ENCODE data around the gene EEA1.
"Not testable (repeated sequence)": the region's sequence is repeated elsewhere in the genome, so short reads cannot be mapped to it uniquely, and the experiment has no call there.

EEA1 gene

DNA sequence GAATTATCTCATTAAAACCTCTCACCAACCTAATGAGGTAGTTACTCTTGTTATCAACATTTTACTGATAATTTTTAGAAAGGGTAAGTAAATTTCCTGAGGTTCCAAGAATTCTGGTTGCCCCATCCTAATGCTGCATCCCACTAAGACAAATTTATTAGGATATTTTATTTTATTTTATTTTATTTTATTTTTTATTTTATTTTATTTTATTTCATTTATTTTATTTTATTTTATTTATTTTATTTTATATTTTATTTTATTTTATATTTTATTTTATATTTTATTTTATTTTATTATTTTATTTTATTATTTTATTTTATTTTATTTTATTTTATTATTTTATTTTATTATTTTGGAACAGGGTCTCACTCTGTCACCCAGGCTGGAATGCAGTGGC lies 179.4 kb downstream of the EEA1 start:
- H3K9me3 ChIP-seq (ENCODE audit: control insufficient read depth, insufficient read depth, low read length); H3K36me3 ChIP-seq (ENCODE audit: control insufficient read depth, insufficient read depth, low read length); H3K4me3 ChIP-seq (ENCODE audit: low read depth, low read length); H3K9ac ChIP-seq (ENCODE audit: low read depth, low read length); H3K27ac ChIP-seq (ENCODE audit: low read depth, low read length); H3K27me3 ChIP-seq (ENCODE audit: control insufficient read depth, insufficient read depth, low read length); H3K4me1 ChIP-seq (ENCODE audit: control insufficient read depth, insufficient read depth, low read length): not testable (repeated sequence)

DNA sequence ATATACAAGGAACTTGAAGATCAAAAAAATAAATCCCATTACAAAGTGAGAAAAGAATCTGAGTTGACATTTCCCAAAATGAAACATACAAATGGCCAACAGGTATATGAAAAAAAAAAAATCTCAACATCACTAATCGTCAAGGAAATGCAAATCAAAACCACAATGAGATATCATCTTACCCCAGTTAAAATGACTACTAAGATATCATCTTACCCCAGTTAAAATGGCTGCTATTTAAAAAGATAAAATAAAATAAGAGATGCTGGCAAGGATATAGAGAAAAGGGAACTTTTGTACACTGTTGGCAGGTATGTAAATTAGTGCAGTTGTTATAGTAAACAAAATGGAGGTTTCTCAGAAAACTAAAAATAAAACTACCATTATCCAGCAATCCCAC lies 181.9 kb downstream of the EEA1 start:
- H3K27ac ChIP-seq (ENCODE audit: low read depth, low read length) = no peak overlapping the region
- no peaks in the 10 kb centered on the region for H3K9me3 ChIP-seq (ENCODE audit: control insufficient read depth, insufficient read depth, low read length)
- no peaks in the 10 kb centered on the region for H3K4me1 ChIP-seq (ENCODE audit: control insufficient read depth, insufficient read depth, low read length)
- no peaks in the 10 kb centered on the region for H3K36me3 ChIP-seq (ENCODE audit: control insufficient read depth, insufficient read depth, low read length)
- H3K4me3 ChIP-seq (ENCODE audit: low read depth, low read length) = no peak overlapping the region
- no peak overlapping the region for H3K9ac ChIP-seq (ENCODE audit: low read depth, low read length)
- H3K27me3 ChIP-seq (ENCODE audit: control insufficient read depth, insufficient read depth, low read length) = no peaks in the 10 kb centered on the region

DNA sequence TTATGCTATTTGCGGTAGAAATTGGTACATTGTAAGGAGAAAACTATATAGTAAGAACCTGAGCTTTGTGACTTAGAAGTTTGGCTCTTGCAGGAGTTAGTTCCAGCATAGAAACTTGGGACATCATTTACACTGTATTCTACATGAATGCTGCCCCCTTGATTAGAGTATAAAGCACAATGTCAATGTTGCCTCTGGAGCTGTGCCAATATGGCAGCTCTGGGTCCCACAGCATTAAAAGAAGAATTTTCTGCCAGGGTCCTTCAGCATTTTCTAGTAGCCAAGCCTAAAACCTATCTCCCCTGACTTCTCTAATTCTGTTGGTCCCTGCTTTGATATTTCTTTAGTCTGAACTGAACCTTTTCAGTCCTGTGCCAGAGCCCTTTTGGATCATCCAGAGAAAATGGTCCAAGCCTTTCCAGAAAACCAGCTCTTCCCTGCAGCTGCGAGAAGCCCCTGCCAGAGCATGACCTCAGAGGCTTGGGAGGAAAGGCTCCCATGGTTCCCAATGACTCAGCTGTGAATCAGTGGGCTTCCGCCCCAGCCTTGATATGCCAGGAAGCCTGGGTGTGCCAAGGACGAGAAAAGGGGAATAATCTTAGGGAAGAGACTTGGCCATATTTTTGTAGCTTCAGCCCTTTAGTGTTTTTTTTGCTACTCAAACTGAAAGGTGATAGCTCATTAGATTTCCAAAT lies 183.1 kb downstream of the EEA1 start:
- Histone ChIP-seq H3K4me3 (ENCODE audit: low read depth, low read length) (no peak overlapping the region), H3K27ac (ENCODE audit: low read depth, low read length) (no peak overlapping the region), H3K36me3 (ENCODE audit: control insufficient read depth, insufficient read depth, low read length) (no peaks in the 10 kb centered on the region), H3K9me3 (ENCODE audit: control insufficient read depth, insufficient read depth, low read length) (no peaks in the 10 kb centered on the region), H3K4me1 (ENCODE audit: control insufficient read depth, insufficient read depth, low read length) (no peaks in the 10 kb centered on the region), H3K27me3 (ENCODE audit: control insufficient read depth, insufficient read depth, low read length) (no peaks in the 10 kb centered on the region), H3K9ac (ENCODE audit: low read depth, low read length) (no peak overlapping the region)

DNA sequence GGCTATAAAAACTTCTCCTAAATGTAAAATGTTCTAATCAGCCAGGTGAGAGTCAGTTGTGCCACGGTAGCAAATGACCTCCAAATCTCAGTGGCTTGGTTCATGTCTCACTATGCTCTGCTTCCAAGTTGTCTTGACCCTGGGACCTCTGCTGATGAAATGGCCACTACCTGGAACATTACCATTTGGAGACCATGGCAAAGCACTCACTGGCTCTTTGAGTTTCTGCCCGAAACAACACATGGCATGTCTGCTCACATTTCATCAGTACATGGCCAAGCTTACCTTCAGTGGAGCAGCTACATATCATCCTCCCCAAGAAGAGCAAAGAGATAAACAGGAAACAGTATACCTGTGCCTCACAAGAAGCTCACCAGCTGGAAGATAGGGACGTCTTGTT lies 186.1 kb downstream of the EEA1 start:
- Histone ChIP-seq H3K36me3 (ENCODE audit: control insufficient read depth, insufficient read depth, low read length) (no peaks in the 10 kb centered on the region), H3K4me3 (ENCODE audit: low read depth, low read length) (no peak overlapping the region), H3K9me3 (ENCODE audit: control insufficient read depth, insufficient read depth, low read length) (no peaks in the 10 kb centered on the region), H3K4me1 (ENCODE audit: control insufficient read depth, insufficient read depth, low read length) (no peaks in the 10 kb centered on the region), H3K9ac (ENCODE audit: low read depth, low read length) (no peak overlapping the region), H3K27me3 (ENCODE audit: control insufficient read depth, insufficient read depth, low read length) (no peaks in the 10 kb centered on the region), H3K27ac (ENCODE audit: low read depth, low read length) (no peak overlapping the region)

DNA sequence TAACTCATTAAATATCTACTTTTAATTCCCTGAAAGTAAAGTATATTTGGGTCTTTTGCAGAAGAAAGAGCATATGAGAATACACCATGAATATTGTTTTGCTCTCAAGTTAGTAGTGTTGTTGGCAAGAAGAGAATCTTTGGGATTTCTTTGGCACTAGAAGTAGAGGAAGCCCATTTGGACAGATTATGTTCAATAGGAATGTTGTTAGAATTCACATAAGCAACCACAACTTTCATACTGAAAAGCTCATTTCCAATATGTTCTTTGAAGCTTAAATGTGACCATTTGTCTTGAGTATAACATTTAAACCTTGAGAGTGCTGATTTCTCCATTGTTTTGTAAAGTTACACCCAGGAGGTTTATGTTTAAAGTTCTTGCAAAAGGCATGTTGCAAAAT lies 188.7 kb downstream of the EEA1 start:
- no peak overlapping the region for H3K4me3 ChIP-seq (ENCODE audit: low read depth, low read length)
- no peaks in the 10 kb centered on the region for H3K9me3 ChIP-seq (ENCODE audit: control insufficient read depth, insufficient read depth, low read length)
- no peaks in the 10 kb centered on the region for H3K36me3 ChIP-seq (ENCODE audit: control insufficient read depth, insufficient read depth, low read length)
- no peak overlapping the region for H3K9ac ChIP-seq (ENCODE audit: low read depth, low read length)
- no peak overlapping the region for H3K27ac ChIP-seq (ENCODE audit: low read depth, low read length)
- H3K27me3 ChIP-seq (ENCODE audit: control insufficient read depth, insufficient read depth, low read length) = no peaks in the 10 kb centered on the region
- H3K4me1 ChIP-seq (ENCODE audit: control insufficient read depth, insufficient read depth, low read length) = peaks cover under 1% of the 10 kb centered on the region; the same call in 1 of the 2 replicates

DNA sequence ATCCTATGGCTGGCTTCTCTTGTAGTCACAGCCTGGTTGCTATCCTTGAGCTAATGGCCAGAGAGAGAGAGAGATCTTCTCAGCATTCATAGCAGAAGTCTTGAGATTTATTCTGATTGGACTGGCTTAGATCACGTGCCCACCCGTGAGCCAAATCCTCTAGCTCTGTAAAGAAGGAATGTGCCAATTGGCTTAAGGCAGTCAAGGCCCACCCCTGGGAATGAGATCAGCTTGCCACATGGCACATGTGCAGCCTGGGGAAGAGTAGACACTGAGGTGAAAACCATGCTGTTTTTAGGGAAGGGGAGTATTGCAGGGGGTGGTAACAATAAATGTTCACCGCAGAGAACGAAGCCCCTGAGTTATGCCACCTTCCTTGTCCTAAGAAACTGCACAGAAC lies 190.0 kb downstream of the EEA1 start:
- H3K4me1 ChIP-seq (ENCODE audit: control insufficient read depth, insufficient read depth, low read length) = peaks cover 3% of the 10 kb centered on the region; the same call in 1 of the 2 replicates
- no peak overlapping the region for H3K9ac ChIP-seq (ENCODE audit: low read depth, low read length)
- H3K36me3 ChIP-seq (ENCODE audit: control insufficient read depth, insufficient read depth, low read length) = no peaks in the 10 kb centered on the region
- no peak overlapping the region for H3K27ac ChIP-seq (ENCODE audit: low read depth, low read length)
- H3K27me3 ChIP-seq (ENCODE audit: control insufficient read depth, insufficient read depth, low read length) = no peaks in the 10 kb centered on the region
- no peaks in the 10 kb centered on the region for H3K9me3 ChIP-seq (ENCODE audit: control insufficient read depth, insufficient read depth, low read length)
- no peak overlapping the region for H3K4me3 ChIP-seq (ENCODE audit: low read depth, low read length)

DNA sequence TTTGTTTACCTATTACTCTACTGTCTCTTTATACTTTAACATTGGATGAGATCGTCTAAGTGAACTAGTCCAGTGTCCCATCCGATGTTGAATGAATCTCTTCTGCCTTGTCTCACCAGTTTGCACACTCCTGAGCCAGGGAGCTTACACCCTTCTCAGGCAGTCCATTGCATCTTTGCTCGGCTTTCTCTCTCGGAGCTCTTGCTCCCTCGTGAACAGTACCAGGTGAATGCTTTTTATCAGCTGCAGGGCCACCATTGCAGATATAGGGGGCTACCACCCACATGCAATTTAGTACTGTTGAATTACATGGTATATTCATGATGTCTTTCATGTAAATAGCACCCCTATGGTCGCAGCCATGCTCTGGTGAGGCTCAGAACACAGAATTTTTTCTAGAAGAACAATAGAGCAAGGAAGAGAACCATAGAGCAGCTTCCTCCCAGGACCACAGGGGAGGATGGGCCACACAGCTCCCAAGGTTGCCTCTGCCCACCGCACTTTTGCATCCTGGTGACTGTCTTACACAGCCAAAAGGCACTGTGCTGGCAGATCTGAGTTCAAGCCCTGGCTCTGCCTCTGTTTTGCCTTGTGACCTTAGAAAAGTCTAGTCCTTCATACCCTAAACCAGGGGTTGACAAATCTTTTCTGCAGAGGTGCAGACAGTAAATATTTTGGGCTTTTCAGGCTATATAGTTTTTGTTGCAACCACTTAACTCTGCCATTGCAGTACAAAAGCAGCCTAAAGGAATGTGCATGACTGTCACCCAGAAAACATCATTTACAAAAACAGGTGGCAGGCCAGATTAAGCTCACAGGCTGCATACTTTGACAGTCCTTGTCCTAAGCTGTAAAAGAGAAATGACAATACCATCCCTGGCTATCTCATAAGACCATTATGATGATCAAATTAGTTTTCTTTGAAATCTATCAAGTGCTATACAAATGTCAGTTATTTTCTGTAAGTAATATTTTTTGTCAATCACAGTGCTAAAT lies 190.9 kb downstream of the EEA1 start:
- H3K4me3 ChIP-seq (ENCODE audit: low read depth, low read length) = no peak overlapping the region
- H3K4me1 ChIP-seq (ENCODE audit: control insufficient read depth, insufficient read depth, low read length) = peaks cover 3% of the 10 kb centered on the region; the same call in 1 of the 2 replicates
- H3K9ac ChIP-seq (ENCODE audit: low read depth, low read length) = no peak overlapping the region
- no peaks in the 10 kb centered on the region for H3K36me3 ChIP-seq (ENCODE audit: control insufficient read depth, insufficient read depth, low read length)
- no peaks in the 10 kb centered on the region for H3K9me3 ChIP-seq (ENCODE audit: control insufficient read depth, insufficient read depth, low read length)
- no peak overlapping the region for H3K27ac ChIP-seq (ENCODE audit: low read depth, low read length)
- H3K27me3 ChIP-seq (ENCODE audit: control insufficient read depth, insufficient read depth, low read length) = no peaks in the 10 kb centered on the region

DNA sequence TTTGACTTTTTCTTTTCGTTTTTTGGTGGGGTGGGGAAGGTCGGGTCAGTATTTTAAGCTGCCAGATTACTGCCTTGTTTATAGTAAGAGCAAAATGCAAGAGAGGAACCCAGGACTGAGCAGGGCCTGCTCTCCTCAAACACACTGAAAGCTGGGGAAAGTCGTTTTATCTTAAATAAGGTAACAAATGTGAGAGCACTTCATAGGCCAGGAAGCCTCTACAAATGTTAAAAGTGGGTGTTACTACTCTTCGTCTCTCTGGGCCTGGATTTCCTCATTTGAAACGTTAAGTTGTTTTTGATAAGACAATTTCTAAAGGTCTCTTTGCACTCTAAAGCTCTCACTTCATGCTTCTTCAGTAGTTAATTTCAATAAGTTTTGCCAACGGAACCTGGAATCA lies 192.5 kb downstream of the EEA1 start:
- Histone ChIP-seq H3K4me3 (ENCODE audit: low read depth, low read length) (no peak overlapping the region), H3K27ac (ENCODE audit: low read depth, low read length) (no peak overlapping the region), H3K36me3 (ENCODE audit: control insufficient read depth, insufficient read depth, low read length) (no peaks in the 10 kb centered on the region), H3K9ac (ENCODE audit: low read depth, low read length) (no peak overlapping the region), H3K4me1 (ENCODE audit: control insufficient read depth, insufficient read depth, low read length) (peaks cover 3% of the 10 kb centered on the region; the same call in 1 of the 2 replicates), H3K27me3 (ENCODE audit: control insufficient read depth, insufficient read depth, low read length) (no peaks in the 10 kb centered on the region), H3K9me3 (ENCODE audit: control insufficient read depth, insufficient read depth, low read length) (no peaks in the 10 kb centered on the region)

DNA sequence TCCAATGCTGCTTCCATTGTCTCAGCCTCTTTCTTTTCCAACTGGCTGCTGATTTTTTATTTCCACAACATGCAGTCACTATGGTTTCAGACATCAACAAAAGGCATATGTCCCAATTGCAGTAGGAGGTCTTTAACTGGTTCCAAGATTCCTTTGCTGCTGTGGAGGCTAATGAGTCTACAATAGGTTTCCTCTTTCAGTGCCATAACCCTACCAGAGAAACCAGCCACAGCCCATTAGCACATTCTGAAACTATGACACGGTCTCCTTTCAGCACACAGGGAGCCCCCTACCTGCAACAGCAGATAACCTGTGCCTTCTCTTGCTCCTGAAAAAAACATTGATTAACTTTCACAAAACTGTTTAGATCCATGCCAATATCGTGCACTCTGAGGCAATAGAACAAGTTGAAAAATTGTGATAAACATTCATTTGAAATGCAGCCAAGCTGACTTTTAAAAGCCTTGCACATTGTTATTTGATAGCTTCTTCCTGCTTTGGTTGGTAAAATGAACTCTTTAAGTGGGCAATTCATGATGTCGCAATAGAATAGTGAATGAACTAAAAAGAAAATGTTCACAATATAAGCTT lies 193.9 kb downstream of the EEA1 start:
- Histone ChIP-seq H3K9me3 (ENCODE audit: control insufficient read depth, insufficient read depth, low read length) (no peaks in the 10 kb centered on the region), H3K27me3 (ENCODE audit: control insufficient read depth, insufficient read depth, low read length) (no peaks in the 10 kb centered on the region), H3K9ac (ENCODE audit: low read depth, low read length) (no peak overlapping the region), H3K36me3 (ENCODE audit: control insufficient read depth, insufficient read depth, low read length) (no peaks in the 10 kb centered on the region), H3K4me1 (ENCODE audit: control insufficient read depth, insufficient read depth, low read length) (peaks cover 3% of the 10 kb centered on the region; the same call in 1 of the 2 replicates), H3K27ac (ENCODE audit: low read depth, low read length) (no peak overlapping the region), H3K4me3 (ENCODE audit: low read depth, low read length) (no peak overlapping the region)

DNA sequence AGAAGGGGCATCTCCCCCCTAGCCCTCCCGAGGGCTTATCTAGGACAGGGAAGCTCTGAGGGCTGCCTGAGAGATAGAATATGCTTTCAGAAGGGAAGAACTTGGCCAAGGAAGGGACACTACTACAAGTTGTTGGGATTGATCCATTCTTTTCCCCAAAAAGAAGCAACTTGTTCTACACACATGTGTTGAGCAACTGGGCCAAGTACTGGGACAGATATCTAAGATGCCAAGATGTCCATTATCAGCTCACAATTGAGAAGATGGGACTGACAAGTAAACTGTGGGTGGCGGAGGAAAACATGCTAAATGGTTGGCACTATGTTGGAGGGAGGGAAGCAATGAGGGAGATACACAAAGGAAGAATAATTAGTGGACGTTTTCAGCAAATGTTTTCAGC lies 195.4 kb downstream of the EEA1 start:
- Histone ChIP-seq H3K4me1 (ENCODE audit: control insufficient read depth, insufficient read depth, low read length) (peaks cover 3% of the 10 kb centered on the region; the same call in 1 of the 2 replicates), H3K9me3 (ENCODE audit: control insufficient read depth, insufficient read depth, low read length) (no peaks in the 10 kb centered on the region), H3K9ac (ENCODE audit: low read depth, low read length) (no peak overlapping the region), H3K4me3 (ENCODE audit: low read depth, low read length) (no peak overlapping the region), H3K36me3 (ENCODE audit: control insufficient read depth, insufficient read depth, low read length) (no peaks in the 10 kb centered on the region), H3K27ac (ENCODE audit: low read depth, low read length) (no peak overlapping the region), H3K27me3 (ENCODE audit: control insufficient read depth, insufficient read depth, low read length) (no peaks in the 10 kb centered on the region)

DNA sequence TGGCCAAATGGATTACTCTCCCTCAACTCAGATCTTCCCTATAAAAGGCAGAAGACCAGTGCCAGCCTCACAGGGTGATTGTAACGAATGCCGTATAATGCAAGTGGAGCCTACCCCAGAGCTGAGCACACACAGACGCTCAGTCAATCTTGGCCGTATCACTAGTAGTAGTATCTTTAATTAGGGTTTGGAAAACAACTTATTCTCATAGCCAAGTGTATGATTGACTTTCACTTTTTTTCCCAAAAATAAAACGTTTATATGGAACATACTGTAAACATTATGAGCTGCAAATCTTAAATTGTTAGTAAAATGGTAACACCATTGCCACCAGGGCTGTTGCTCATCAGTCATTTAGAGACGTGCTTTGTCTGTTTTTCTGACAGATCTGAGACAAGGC lies 195.9 kb downstream of the EEA1 start:
- H3K9ac ChIP-seq (ENCODE audit: low read depth, low read length) = no peak overlapping the region
- H3K27ac ChIP-seq (ENCODE audit: low read depth, low read length) = no peak overlapping the region
- no peaks in the 10 kb centered on the region for H3K9me3 ChIP-seq (ENCODE audit: control insufficient read depth, insufficient read depth, low read length)
- no peak overlapping the region for H3K4me3 ChIP-seq (ENCODE audit: low read depth, low read length)
- peaks cover 3% of the 10 kb centered on the region; the same call in 1 of the 2 replicates for H3K4me1 ChIP-seq (ENCODE audit: control insufficient read depth, insufficient read depth, low read length)
- no peaks in the 10 kb centered on the region for H3K27me3 ChIP-seq (ENCODE audit: control insufficient read depth, insufficient read depth, low read length)
- H3K36me3 ChIP-seq (ENCODE audit: control insufficient read depth, insufficient read depth, low read length) = no peaks in the 10 kb centered on the region

Measured in HUES48 (cell line).